Common myeloid progenitor, CD34-positive (primary cell): ENCODE data around the gene GFM1.

Experiments
- CTCF ChIA-PET: fragments of 350-600 bp; sonication (Branson Sonifier 250); formaldehyde crosslinking; loops from one replicate; lab custom pipeline; 2021; ENCODE audit warnings: antibody characterized with exemption; lab: Charles Lee
- POLR2A ChIA-PET: fragments of 350-600 bp; sonication (Branson Sonifier 250); formaldehyde crosslinking; loops from one replicate; lab custom pipeline; 2021; ENCODE audit warnings: antibody characterized with exemption; lab: Charles Lee
- DNase-seq, 3 donors: peaks; one replicate each; pipeline versions ENCODE4 v3.0.0 to v3.0.0-alpha.2; 2013
- H3K27ac ChIP-seq, 2 experiments: 1 replicate in 1 of 2; 2 replicates in 1 of 2; pipeline ENCODE4 v1.7.0; 2013; ENCODE audit warnings: inconsistent platforms in 2 of 2, low read length in 2 of 2, mild to moderate bottlenecking in 2 of 2, low read depth in 1 of 2, moderate library complexity in 1 of 2; ENCODE audit not compliant: severe bottlenecking in 2 of 2, insufficient read depth in 1 of 2, poor library complexity in 1 of 2
- H3K27me3 ChIP-seq, 5 experiments: replicated peaks in 2 of 5; 1 replicate in 3 of 5; 2 replicates in 2 of 5; pipeline versions ENCODE4 v1.6.1 to v1.7.0; 2013; ENCODE audit warnings: low read length in 4 of 5, mild to moderate bottlenecking in 2 of 5, moderate library complexity in 2 of 5, inconsistent platforms in 1 of 5; ENCODE audit not compliant: insufficient read depth in 5 of 5, control insufficient read depth in 4 of 5
- H3K36me3 ChIP-seq, 4 experiments: 1 replicate in 2 of 4; 2 replicates in 2 of 4; pipeline versions ENCODE4 v1.6.1 to v1.7.0; 2013; ENCODE audit warnings: low read length in 3 of 4, control low read depth in 1 of 4, mild to moderate bottlenecking in 1 of 4; ENCODE audit not compliant: control insufficient read depth in 4 of 4, insufficient read depth in 4 of 4
- H3K4me1 ChIP-seq, 4 experiments: 1 replicate in 3 of 4; 2 replicates in 1 of 4; pipeline versions ENCODE4 v1.6.1 to v1.7.1; 2013; ENCODE audit warnings: low read length in 3 of 4, mild to moderate bottlenecking in 3 of 4, control low read depth in 1 of 4, inconsistent platforms in 1 of 4, moderate library complexity in 1 of 4; ENCODE audit not compliant: control insufficient read depth in 4 of 4, insufficient read depth in 4 of 4; ENCODE audit errors: control extremely low read depth in 1 of 4
- H3K4me3 ChIP-seq, 7 experiments: 1 replicate in 4 of 7; 2 replicates in 3 of 7; pipeline versions ENCODE4 v1.5.1 to v1.7.0; 2013; ENCODE audit warnings: mild to moderate bottlenecking in 7 of 7, low read length in 6 of 7, moderate library complexity in 6 of 7, inconsistent platforms in 2 of 7, low read depth in 2 of 7, control low read depth in 1 of 7; ENCODE audit not compliant: insufficient read depth in 4 of 7, control insufficient read depth in 1 of 7; ENCODE audit errors: extremely low read depth in 1 of 7
- H3K9me3 ChIP-seq, 5 experiments: 1 replicate in 4 of 5; 2 replicates in 1 of 5; pipeline versions ENCODE4 v1.6.1 to v1.7.1; 2013; ENCODE audit warnings: low read length in 4 of 5, mild to moderate bottlenecking in 2 of 5, inconsistent platforms in 1 of 5, low read depth in 1 of 5, moderate library complexity in 1 of 5; ENCODE audit not compliant: control insufficient read depth in 4 of 5, insufficient read depth in 2 of 5; ENCODE audit errors: control extremely low read depth in 1 of 5
- WGBS: methylation state at CpG from one replicate; pipeline ENCODE4 v1.1.5; 2013; ENCODE audit not compliant: insufficient coverage; 5-methylcytosine and 5-hydroxymethylcytosine counted together

Gene GFM1

DNA sequence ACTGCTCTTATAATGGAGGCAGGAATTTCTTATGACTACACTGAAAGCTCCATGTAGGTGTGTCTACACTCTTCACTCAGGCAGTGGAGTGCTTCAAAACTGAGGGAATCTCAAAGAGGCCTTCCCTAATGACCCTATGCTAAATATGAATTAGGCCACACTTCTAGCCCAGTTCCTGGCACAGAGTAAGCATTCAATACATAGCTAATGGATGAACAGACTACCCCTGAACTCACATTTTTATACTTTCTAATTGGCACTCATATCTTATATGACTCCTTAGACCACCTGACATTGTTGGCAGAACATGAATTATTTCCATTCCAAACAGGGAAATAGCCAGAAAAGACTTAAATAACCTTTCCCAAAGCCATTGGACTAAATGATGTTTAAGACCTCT, 84.5 kb downstream of the GFM1 start:
- ChIA-PET POLR2A (no interaction called here), CTCF (interaction anchor here (0.9 to 5.1 kb wide), 16 partner anchors 9 to 87 kb away, joined by 3 to 46 read pairs (median 4); no protein-coding TSS in a partner anchor)
- DNase-seq = no peak
- Histone ChIP-seq H3K9me3 (no peaks in the 10 kb centered on the region), H3K4me1 (peaks cover 7 to 32% (median 14%) of the 10 kb centered on the region in 4 experiments), H3K4me3 (no peak overlapping the region), H3K36me3 (no peaks in the 10 kb centered on the region), H3K27ac (no peak overlapping the region), H3K27me3 (peaks cover 0 to 8% (median 4%) of the 10 kb centered on the region in 5 experiments)

DNA sequence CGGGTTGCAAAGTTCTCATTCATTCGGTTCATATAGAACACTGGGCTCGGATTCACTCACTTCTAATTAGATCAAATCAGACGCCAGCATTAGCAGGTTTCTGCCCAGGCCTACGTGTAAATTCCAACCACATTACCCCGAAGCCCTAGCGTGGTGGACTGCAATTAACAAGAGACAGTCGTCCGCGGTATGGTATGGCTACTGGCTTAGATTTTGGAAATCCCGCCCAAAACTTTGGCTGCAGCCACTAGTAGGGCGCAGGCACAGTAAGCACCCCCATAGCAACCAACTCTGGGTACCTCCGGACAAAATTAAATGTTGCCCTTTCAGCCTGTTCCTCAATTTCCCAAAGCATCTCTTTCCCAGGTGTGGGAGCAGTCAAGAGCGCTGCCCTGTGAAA, 87.2 kb downstream of the GFM1 start:
- Histone ChIP-seq H3K27ac (no peak overlapping the region), H3K27me3 (peaks cover 0 to 8% (median 4%) of the 10 kb centered on the region in 5 experiments), H3K9me3 (peaks cover 0 to 10% (median 8%) of the 10 kb centered on the region in 5 experiments), H3K4me3 (peak overlapping the region; percentile 4 to 71 (median 63)), H3K4me1 (peaks cover 7 to 21% (median 14%) of the 10 kb centered on the region in 4 experiments), H3K36me3 (no peaks in the 10 kb centered on the region)
- ChIA-PET CTCF (no interaction called here), POLR2A (no interaction called here)
- 59% methylated on average over 14 of the region's 14 CpGs for WGBS
- DNase-seq = peak in 2 of 3 donors; percentile 12 to 35

DNA sequence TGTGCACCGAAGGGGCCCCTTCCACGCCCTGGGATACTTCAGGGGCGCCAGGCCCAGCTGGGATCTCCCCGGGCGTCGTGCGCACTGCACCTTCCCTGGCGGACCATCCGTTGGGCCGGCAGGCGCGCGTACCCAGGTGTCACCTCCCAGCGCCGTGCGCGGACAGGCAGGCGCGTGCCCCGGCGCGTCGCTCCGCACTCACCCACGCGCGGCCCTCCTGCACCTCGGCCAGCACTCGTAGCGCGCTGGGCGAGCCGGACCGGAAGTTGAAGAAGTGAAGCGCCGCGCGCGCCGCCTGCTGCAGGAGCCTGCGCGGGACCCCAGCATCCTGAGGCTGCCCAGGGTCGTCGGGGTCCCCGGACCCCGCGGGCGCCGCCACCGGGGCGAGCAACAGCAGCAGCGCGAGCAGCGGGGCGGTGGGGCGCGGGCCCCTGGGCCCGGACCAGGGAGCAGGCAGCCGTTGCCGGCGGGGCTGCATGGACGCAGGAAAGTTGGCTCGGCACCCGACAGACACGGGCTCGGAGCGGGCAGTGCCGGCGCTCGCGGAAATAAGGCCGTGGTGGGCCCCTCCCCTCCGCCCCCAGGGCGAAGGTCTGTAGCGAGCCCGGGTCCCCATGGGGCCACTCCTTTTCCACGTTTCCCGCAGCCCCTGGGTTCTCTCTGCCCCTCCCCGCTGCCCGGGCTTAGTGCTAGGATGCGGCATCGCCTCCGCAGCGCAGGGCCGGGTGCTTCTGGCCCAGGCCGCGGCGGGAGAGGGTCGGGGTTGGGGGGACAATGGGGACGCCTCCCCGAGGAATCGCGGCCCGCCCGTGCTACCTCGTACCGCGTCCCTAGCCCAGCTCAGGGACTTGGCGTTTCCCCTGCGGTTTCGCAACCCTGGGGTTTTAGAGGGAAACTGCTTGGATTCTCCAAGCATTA, 87.9 kb downstream of the GFM1 start, which contains the start of gene RARRES1:
Gene RARRES1, minus strand, starts transcription at position 520 of the 918 bp plus-strand sequence. Its CDS starts 42 bp downstream, at position 478.
- CTCF ChIA-PET = no interaction called here
- peak in 2 of 3 donors; percentile 40 to 68 for DNase-seq
- POLR2A ChIA-PET = interaction anchor here (0.5 kb wide), 1 partner anchor 24 kb away, joined by 4 read pairs; no protein-coding TSS in a partner anchor

DNA sequence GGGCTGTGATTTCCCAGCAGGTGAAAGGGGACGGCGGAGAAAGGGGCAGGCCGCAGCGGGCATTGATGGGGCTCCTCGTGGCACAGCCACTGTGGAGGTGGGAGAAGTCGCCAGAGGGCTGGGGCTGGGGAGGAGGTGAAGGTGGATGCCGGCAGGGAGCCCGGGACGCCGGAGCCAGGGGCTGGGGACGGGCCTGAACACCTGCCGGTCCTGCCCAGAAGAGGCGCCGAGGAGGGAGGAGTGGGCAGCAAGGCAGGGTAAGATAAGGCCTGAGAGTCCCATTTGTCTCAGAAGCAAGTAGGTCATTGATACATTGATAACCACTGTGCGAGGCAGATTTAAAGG, 88.5 kb downstream of the GFM1 start:
- CTCF ChIA-PET = no interaction called here

More for the DNA sequence above, 87.9 kb downstream of the GFM1 start, which contains the start of gene RARRES1:
- no peaks in the 10 kb centered on the region for H3K36me3 ChIP-seq
- H3K4me1 ChIP-seq = peaks cover 7 to 21% (median 14%) of the 10 kb centered on the region in 4 experiments
- H3K9me3 ChIP-seq = peaks cover 0 to 10% (median 8%) of the 10 kb centered on the region in 5 experiments
- WGBS = 6% methylated on average over 74 of the region's 101 CpGs
- no peak within 1 kb of the TSS for H3K27ac ChIP-seq
- peak within 1 kb of the TSS; percentile 4 to 71 (median 63) for H3K4me3 ChIP-seq
- H3K27me3 ChIP-seq = peaks cover 0 to 8% (median 4%) of the 10 kb centered on the region in 5 experiments

DNA sequence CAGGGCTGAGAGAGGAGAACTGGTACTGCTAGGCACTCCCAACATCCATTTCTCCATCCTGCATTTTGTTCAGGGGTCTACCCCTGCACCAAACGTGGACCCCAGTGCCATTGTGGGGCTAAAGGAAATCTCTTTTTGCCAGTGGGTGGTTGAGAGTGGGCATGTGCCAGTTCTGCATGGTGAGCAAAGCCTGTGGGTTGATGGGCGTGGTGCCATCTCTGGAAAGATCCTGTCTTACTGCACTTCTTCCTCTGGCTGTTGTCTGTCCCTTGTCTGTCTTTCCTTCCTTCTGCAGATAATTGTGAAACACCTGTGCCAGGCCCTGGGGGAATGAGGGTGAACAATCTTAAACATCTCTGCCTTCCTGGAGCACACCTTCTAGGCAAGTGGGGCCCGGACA, 89.3 kb downstream of the GFM1 start:
- Histone ChIP-seq H3K9me3 (peaks cover 0 to 10% (median 8%) of the 10 kb centered on the region in 5 experiments), H3K36me3 (no peaks in the 10 kb centered on the region), H3K27ac (no peak overlapping the region), H3K4me1 (peaks cover 5 to 17% (median 12%) of the 10 kb centered on the region in 4 experiments), H3K27me3 (peaks cover 0 to 8% (median 4%) of the 10 kb centered on the region in 5 experiments), H3K4me3 (no peak overlapping the region)
- ChIA-PET CTCF (no interaction called here), POLR2A (no interaction called here)
- 86% methylated on average over 1 of the region's 3 CpGs for WGBS
- no peak for DNase-seq

More for the DNA sequence above, 88.5 kb downstream of the GFM1 start:
- H3K27ac ChIP-seq = no peak overlapping the region
- DNase-seq = no peak
- WGBS = 93% methylated on average over 12 of the region's 15 CpGs
- H3K4me1 ChIP-seq = peaks cover 7 to 19% (median 14%) of the 10 kb centered on the region in 4 experiments
- POLR2A ChIA-PET = no interaction called here
- H3K27me3 ChIP-seq = peaks cover 0 to 8% (median 4%) of the 10 kb centered on the region in 5 experiments
- H3K36me3 ChIP-seq = no peaks in the 10 kb centered on the region
- H3K9me3 ChIP-seq = peaks cover 0 to 10% (median 8%) of the 10 kb centered on the region in 5 experiments
- peak overlapping the region in 3 of 7 experiments; percentile 50 to 71 (median 69) for H3K4me3 ChIP-seq

GRCh38 chr3:158735296-158736033, 91.1 kb downstream of the GFM1 start:
- Histone ChIP-seq H3K9me3 (peaks cover 0 to 10% (median 8%) of the 10 kb centered on the region in 5 experiments), H3K4me3 (no peak overlapping the region), H3K4me1 (peaks cover 5 to 17% (median 12%) of the 10 kb centered on the region in 4 experiments), H3K27ac (no peak overlapping the region), H3K36me3 (no peaks in the 10 kb centered on the region), H3K27me3 (peaks cover 0 to 8% (median 4%) of the 10 kb centered on the region in 5 experiments)
- no peak for DNase-seq
- ChIA-PET POLR2A (no interaction called here), CTCF (interaction anchor here (1.0 to 1.4 kb wide), 4 partner anchors 8 to 54 kb away, joined by 3 to 5 read pairs (median 4); no protein-coding TSS in a partner anchor)
- 88% methylated on average over 7 of the region's 7 CpGs for WGBS
